Right lobe of liver (tissue), 6 donors: ENCODE measurements around the gene MEI1. TPM values are rescaled to one million over a fixed set of nuclear protein-coding genes. Genes with fewer than 3 reads are reported as not detected.
A peak's percentile ranks its signal among the peaks of the same experiment; 100 is the strongest.

Source experiments
- ATAC-seq, 4 donors: fragments of 200-7000 bp; cut with Tn5 transposase; one replicate each; pipeline ENCODE4 v1.9.1; 2020; ENCODE audit warnings: mild to moderate bottlenecking in 4 of 4, moderate library complexity in 4 of 4
- DNase-seq, 3 donors: peaks; one replicate each; pipeline ENCODE4 v3.0.0-alpha.2; 2020
- H3K27ac ChIP-seq, 3 donors: fragments of 200-600 bp; one replicate each; pipeline ENCODE4 v1.8.0; 2022
- H3K27me3 ChIP-seq, 2 donors: fragments of 200-600 bp; one replicate each; pipeline ENCODE4 v1.8.0; 2022
- H3K36me3 ChIP-seq, 4 donors: fragments of 200-600 bp; sonication (generic) in 1 of 4; one replicate each; pipeline versions ENCODE4 v1.5.1 to v1.8.0; 2017 to 2022; ENCODE audit warnings: control low read depth in 1 of 4
- H3K4me1 ChIP-seq, 4 donors: fragments of 200-600 bp; sonication (generic) in 1 of 4; one replicate each; pipeline versions ENCODE4 v1.5.1 to v1.8.0; 2017 to 2022; ENCODE audit warnings: control low read depth in 1 of 4
- H3K4me3 ChIP-seq, 3 donors: fragments of 200-600 bp; one replicate each; pipeline ENCODE4 v1.8.0; 2022
- H3K9me3 ChIP-seq, 4 donors: fragments of 200-600 bp; sonication (generic) in 1 of 4; one replicate each; pipeline versions ENCODE4 v1.5.1 to v1.8.0; 2017 to 2022; ENCODE audit warnings: control low read depth in 1 of 4
- CTCF ChIP-seq, 4 donors: fragments of 200-600 bp in 3 of 4; fragments of 450-650 bp in 1 of 4; IDR thresholded peaks; one replicate each; pipeline versions ENCODE4 v1.5.1 to v1.8.0; 2016 to 2022; ENCODE audit warnings: antibody characterized with exemption in 4 of 4, mild to moderate bottlenecking in 2 of 4
- POLR2A ChIP-seq: fragments of 450-650 bp; IDR thresholded peaks from one replicate; pipeline ENCODE4 v1.6.1; 2017; ENCODE audit warnings: antibody characterized with exemption, mild to moderate bottlenecking
- WGBS: methylation state at CpG from one replicate; pipeline ENCODE4 v1.1.6; 2018; ENCODE audit warnings: low coverage, low lambda C conversion rate; ENCODE audit not compliant: insufficient coverage; ENCODE audit errors: missing lambda C conversion rate; 5-methylcytosine and 5-hydroxymethylcytosine counted together
- intact Hi-C, 2 donors: fragments of 100-400 bp; cut with DNase I; formaldehyde crosslinking; loops; one replicate each; pipeline versions ENCODE4 v1.11.2 to v1.14.1; 2022
- total RNA-seq, 6 experiments: library from RNA; depleted of rRNA in 2 of 6; stranded (reverse); fragments of >200 nt in 2 of 6; fragmentation: NEBNext Ultra II Directional in 3 of 6; extraction: Animal tissue kit (Norgen Biotek cat#: 25700) in 3 of 6; gene quantifications; one replicate each; pipeline versions ENCODE4 v1.1.0 to v1.2.4, GENCODE V29; 2016 to 2023
- donor health status: DM: no; HTN: yes; CAD: no.
- donor health status: DM: no; HTN: no; CAD: no.
- donor health status: DM: no; HTN: no; CAD: no.
- donor health status: DM: no; HTN: yes; CAD: no.
- donor health status: DM: no; HTN: yes; CAD: no.

MEI1 gene
- total RNA-seq, 6 experiments from 2014 or later, result 0.37 to 1.0 (median 0.60) TPM

GRCh38 chr22:41777749-41778425, 78.6 kb downstream of the MEI1 start:
- ATAC-seq (no peak), DNase-seq (no peak)
- no peaks in the 10 kb centered on the region for H3K4me1 ChIP-seq
- 82% methylated on average over 2 of the region's 2 CpGs for WGBS
- H3K27ac ChIP-seq, result no peak overlapping the region
- no peaks in the 10 kb centered on the region for H3K9me3 ChIP-seq
- H3K4me3 ChIP-seq, result no peak overlapping the region
- H3K36me3 ChIP-seq, result no peaks in the 10 kb centered on the region
- H3K27me3 ChIP-seq, result no peaks in the 10 kb centered on the region
- intact Hi-C loops, result no loop called here
- no peak for TF ChIP-seq CTCF (IDR thresholded peaks at IDR 0.05)
- no peak for TF ChIP-seq POLR2A

GRCh38 chr22:41779929-41780505, 80.7 kb downstream of the MEI1 start:
- intact Hi-C loops, result no loop called here
- no peak for TF ChIP-seq CTCF (IDR thresholded peaks at IDR 0.05)
- TF ChIP-seq POLR2A, result no peak
- H3K9me3 ChIP-seq, result no peaks in the 10 kb centered on the region
- ATAC-seq, result no peak
- H3K36me3 ChIP-seq, result no peaks in the 10 kb centered on the region
- no peak overlapping the region for H3K27ac ChIP-seq
- H3K4me1 ChIP-seq, result no peaks in the 10 kb centered on the region
- no peak for DNase-seq
- 42% methylated on average over 3 of the region's 3 CpGs for WGBS
- H3K4me3 ChIP-seq, result no peak overlapping the region
- H3K27me3 ChIP-seq, result no peaks in the 10 kb centered on the region

- no peaks in the 10 kb centered on the region for H3K9me3 ChIP-seq
- WGBS, result 76% methylated on average over 7 of the region's 11 CpGs
- peak; percentile 45 to 62 (median 53) for DNase-seq
- no peaks in the 10 kb centered on the region for H3K27me3 ChIP-seq
- no peaks in the 10 kb centered on the region for H3K36me3 ChIP-seq
- TF ChIP-seq POLR2A (no peak), CTCF (IDR thresholded peaks at IDR 0.05) (no peak)
- no peak overlapping the region for H3K27ac ChIP-seq
- intact Hi-C loops, result no loop called here
- H3K4me1 ChIP-seq, result no peaks in the 10 kb centered on the region
- no peak overlapping the region for H3K4me3 ChIP-seq
- ATAC-seq, result peak; percentile 67 to 84 (median 74)
Measured at GRCh38 chr22:41780746-41781505, 81.6 kb downstream of the MEI1 start.

GRCh38 chr22:41781507-41781906, 82.2 kb downstream of the MEI1 start:
- Histone ChIP-seq H3K9me3 (no peaks in the 10 kb centered on the region), H3K4me1 (no peaks in the 10 kb centered on the region), H3K27me3 (no peaks in the 10 kb centered on the region), H3K27ac (no peak overlapping the region), H3K4me3 (no peak overlapping the region), H3K36me3 (no peaks in the 10 kb centered on the region)
- WGBS, result no CpG with 5 or more reads among the region's 1 CpG
- TF ChIP-seq CTCF (IDR thresholded peaks at IDR 0.05) (no peak), POLR2A (no peak)
- DNase-seq (no peak), ATAC-seq (peak in 3 of 4 donors; percentile 23 to 35 (median 30))
- intact Hi-C loops, result no loop called here
